HepG2 (cell line): ENCODE results near the gene ENDOG. TPM values are rescaled to one million over a fixed set of nuclear protein-coding genes. Genes with fewer than 3 reads are reported as not detected.
A peak's percentile ranks its signal among the peaks of the same experiment; 100 is the strongest.
"Not testable (repeated sequence)": the region's sequence is repeated elsewhere in the genome, so short reads cannot be mapped to it uniquely, and the experiment has no call there.

ENCODE experiments used
- ATAC-seq: fragments of 200-7000 bp; cut with Tn5 transposase; 3 replicates; pipeline ENCODE4 v1.9.1; 2020; ENCODE audit warnings: mild to moderate bottlenecking, moderate library complexity
- BruUV-seq: library from RNA; stranded (reverse); fragments of 400-500 nt; replicated peaks from 2 replicates; lab custom pipeline; 2021; lab: Mats Ljungman, UMichigan
- CTCF ChIA-PET: fragments of 300-600 bp; formaldehyde crosslinking; extraction: SDS; loops from one replicate; lab custom pipeline; 2021; ENCODE audit warnings: low total read pairs, inconsistent platforms, low intra/inter-chr PET ratio; lab: Yijun Ruan, JAX
- POLR2A ChIA-PET: fragments of 350-600 bp; sonication (Branson Sonifier 250); formaldehyde crosslinking; loops from one replicate; lab custom pipeline; 2020; ENCODE audit warnings: antibody characterized with exemption, inconsistent platforms; lab: Yijun Ruan, JAX
- DNase-seq: peaks from one replicate; pipeline ENCODE4 v3.0.0-alpha.2; 2015; ENCODE audit warnings: low spot score
- FAIRE-seq: peaks from 3 replicates; lab custom pipeline; 2011; peaks lifted over from hg19 to GRCh38; lab: Jason Lieb, UNC
- H2AFZ ChIP-seq: one replicate; pipeline ENCODE4 v1.6.1; 2011; ENCODE audit warnings: low read length, inconsistent platforms
- H3K27ac ChIP-seq: fragments of 300-600 bp; 3 replicates; pipeline ENCODE4 v1.8.0; 2011; ENCODE audit warnings: mixed run types, mild to moderate bottlenecking, mixed read lengths, low read length, inconsistent platforms; ENCODE audit not compliant: insufficient read depth; ENCODE audit errors: extremely low read length
- H3K27me3 ChIP-seq, 2 experiments: fragments of 200-600 bp in 1 of 2; 2 replicates in 1 of 2; 3 replicates in 1 of 2; pipeline versions ENCODE4 v1.6.0 to v1.8.0; 2011; ENCODE audit warnings: low read length in 2 of 2, mild to moderate bottlenecking in 2 of 2, moderate library complexity in 2 of 2, inconsistent platforms in 1 of 2; ENCODE audit not compliant: insufficient read depth in 2 of 2, control insufficient read depth in 1 of 2
- H3K36me3 ChIP-seq, 2 experiments: fragments of 200-600 bp in 1 of 2; replicated peaks in 1 of 2; 2 replicates in 1 of 2; 3 replicates in 1 of 2; pipeline versions ENCODE4 v1.5.1 to v1.8.0; 2011; ENCODE audit warnings: low read length in 2 of 2, inconsistent platforms in 1 of 2; ENCODE audit not compliant: insufficient read depth in 2 of 2, control insufficient read depth in 1 of 2
- H3K4me1 ChIP-seq: 2 replicates; pipeline ENCODE4 v1.5.1; 2012; ENCODE audit warnings: low read length, inconsistent platforms; ENCODE audit not compliant: insufficient read depth
- H3K4me2 ChIP-seq: 2 replicates; pipeline ENCODE4 v1.6.0; 2011; ENCODE audit warnings: low read depth, low read length, inconsistent platforms
- H3K4me3 ChIP-seq, 3 experiments: fragments of 200-600 bp in 1 of 3; sonication (generic), shearing (Covaris generic) in 1 of 3; replicated peaks in 1 of 3; 2 replicates each; pipeline ENCODE4 v1.5.1; 2011 to 2016; ENCODE audit warnings: low read length in 3 of 3, inconsistent platforms in 2 of 3, low read depth in 2 of 3, mild to moderate bottlenecking in 2 of 3, control low read depth in 1 of 3, mixed read lengths in 1 of 3; ENCODE audit not compliant: insufficient read depth in 1 of 3
- H3K79me2 ChIP-seq: one replicate; pipeline ENCODE4 v1.6.1; 2011; ENCODE audit warnings: low read length, inconsistent platforms; ENCODE audit not compliant: insufficient read depth
- H3K9ac ChIP-seq: 2 replicates; pipeline ENCODE4 v1.6.0; 2011; ENCODE audit warnings: mild to moderate bottlenecking, low read depth, low read length, inconsistent platforms; ENCODE audit not compliant: insufficient read depth
- H3K9me3 ChIP-seq: 2 replicates; pipeline ENCODE4 v1.5.1; 2012; ENCODE audit warnings: mild to moderate bottlenecking, low read length
- H4K20me1 ChIP-seq: 2 replicates; pipeline ENCODE4 v1.6.0; 2011; ENCODE audit warnings: inconsistent platforms, mild to moderate bottlenecking, low read length, moderate library complexity; ENCODE audit not compliant: insufficient read depth
- ZBTB4 ChIP-seq: sonication (generic); formaldehyde crosslinking; IDR thresholded peaks from 2 replicates; pipeline ENCODE4 v1.4.0; 2020; ENCODE audit warnings: missing genetic modification reagents, mild to moderate bottlenecking, borderline replicate concordance
- ZNF280B ChIP-seq: sonication (generic); formaldehyde crosslinking; IDR thresholded peaks from 2 replicates; pipeline ENCODE4 v1.5.0; 2020; ENCODE audit warnings: missing genetic modification reagents, mild to moderate bottlenecking, borderline replicate concordance
- WGBS: methylation state at CpG from one replicate; pipeline ENCODE4 v1.1.6; 2017; ENCODE audit warnings: low lambda C conversion rate; 5-methylcytosine and 5-hydroxymethylcytosine counted together
- in situ Hi-C: cut with HindIII; loops from 2 replicates; pipeline ENCODE4 v1.10.0; 2017; ENCODE audit warnings: low pct_unique_long_range_greater_than_20kb; ENCODE audit not compliant: extremely low pct_ligation_motif_present
- intact Hi-C: fragments of 100-400 bp; cut with micrococcal nuclease; formaldehyde crosslinking; loops from one replicate; pipeline ENCODE4 v1.10.0; 2022; ENCODE audit not compliant: unreplicated experiment
- polyA plus RNA-seq, 8 experiments: library from polyadenylated mRNA; depleted of rRNA in 3 of 8; stranded (reverse) in 7 of 8; unstranded in 1 of 8; fragments of >200 nt; fragmentation: Illumina TruSeq in 4 of 8; extraction: Trizol in 4 of 8; gene quantifications; 2 replicates each; pipeline versions ENCODE4 v1.2.1 to v1.2.3, GENCODE V29; 2011 to 2016; ENCODE audit warnings: low read depth in 4 of 8, missing spikeins in 1 of 8, mixed read lengths in 1 of 8; ENCODE audit not compliant: insufficient read depth in 1 of 8
- total RNA-seq, 5 experiments: library from RNA; depleted of rRNA; stranded (reverse); fragments of >200 nt; fragmentation: Illumina TruSeq; extraction: Trizol; gene quantifications; 2 replicates each; pipeline ENCODE4 v1.2.3, GENCODE V29; 2016; ENCODE audit warnings: low read depth in 1 of 5
- TF ChIP-seq, protein P1 (sequence below): sonication (generic); formaldehyde crosslinking; IDR thresholded peaks from 2 replicates; pipeline ENCODE4 v1.5.0; 2020; ENCODE audit warnings: missing genetic modification reagents
- TF ChIP-seq, protein P2 (sequence below): sonication (generic); formaldehyde crosslinking; IDR thresholded peaks from 2 replicates; pipeline ENCODE4 v1.9.0; 2022; ENCODE audit warnings: missing genetic modification reagents, mild to moderate bottlenecking, borderline replicate concordance

Gene ENDOG
- total and polyA plus RNA-seq, 2 of the 13 experiments (the other 11 are each of a cell fraction or from before 2014, with no cell fraction given), result 26.3 to 28.8 TPM

DNA sequence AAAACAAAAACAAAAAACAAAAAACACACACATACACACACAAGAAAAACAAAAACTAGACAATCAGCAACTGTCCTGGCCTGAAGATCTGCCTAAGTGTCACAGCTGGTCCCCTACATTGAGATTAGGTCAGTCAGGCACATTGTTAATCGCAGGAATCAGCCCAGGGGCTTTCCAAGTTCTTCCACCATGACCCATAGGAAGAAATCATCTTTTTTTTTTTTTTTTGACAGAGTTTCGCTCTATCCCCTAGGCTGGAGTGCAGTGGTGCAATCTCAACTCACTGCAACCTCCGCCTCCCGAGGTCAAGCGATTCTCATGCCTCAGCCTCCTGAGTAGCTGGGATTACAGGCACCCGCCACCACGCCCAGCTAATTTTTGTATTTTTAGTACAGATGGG, 24.9 kb downstream of the ENDOG start:
- peaks cover 10% of the 10 kb centered on the region; the same call in 1 of the 2 replicates for H4K20me1 ChIP-seq
- H3K79me2 ChIP-seq, result peaks cover 14% of the 10 kb centered on the region
- FAIRE-seq, H2AFZ ChIP-seq, H3K4me3 ChIP-seq, intact Hi-C loops, H3K27ac ChIP-seq, CTCF ChIA-PET, H3K27me3 ChIP-seq, DNase-seq, ATAC-seq, H3K9ac ChIP-seq, H3K4me2 ChIP-seq, H3K9me3 ChIP-seq, BruUV-seq, in situ Hi-C loops: not testable (repeated sequence)
- H3K4me1 ChIP-seq, result peaks cover 81% of the 10 kb centered on the region
- H3K36me3 ChIP-seq, result peaks cover 2 to 13% of the 10 kb centered on the region in 2 experiments
- 98% methylated on average over 7 of the region's 7 CpGs for WGBS
- POLR2A ChIA-PET, result interaction anchor here (1.6 kb wide), 1 partner anchor 14 kb away, joined by 5 read pairs; the partner anchor contains the start of gene SPOUT1

GRCh38 chr9:128845186-128845931, 27.1 kb downstream of the ENDOG start:
- intact Hi-C loops, result no loop called here
- TF ChIP-seq, protein P1, sequence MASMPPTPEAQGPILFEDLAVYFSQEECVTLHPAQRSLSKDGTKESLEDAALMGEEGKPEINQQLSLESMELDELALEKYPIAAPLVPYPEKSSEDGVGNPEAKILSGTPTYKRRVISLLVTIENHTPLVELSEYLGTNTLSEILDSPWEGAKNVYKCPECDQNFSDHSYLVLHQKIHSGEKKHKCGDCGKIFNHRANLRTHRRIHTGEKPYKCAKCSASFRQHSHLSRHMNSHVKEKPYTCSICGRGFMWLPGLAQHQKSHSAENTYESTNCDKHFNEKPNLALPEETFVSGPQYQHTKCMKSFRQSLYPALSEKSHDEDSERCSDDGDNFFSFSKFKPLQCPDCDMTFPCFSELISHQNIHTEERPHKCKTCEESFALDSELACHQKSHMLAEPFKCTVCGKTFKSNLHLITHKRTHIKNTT (CRISPR knock-in tag), result no peak
- TF ChIP-seq ZNF280B (CRISPR knock-in tag), result peak; percentile 41; the same call in 1 of the 2 replicates
- TF ChIP-seq ZBTB4, result 0 out of 2 replicates have a peak, but pooled peaks have one; percentile 58
- TF ChIP-seq, protein P2, sequence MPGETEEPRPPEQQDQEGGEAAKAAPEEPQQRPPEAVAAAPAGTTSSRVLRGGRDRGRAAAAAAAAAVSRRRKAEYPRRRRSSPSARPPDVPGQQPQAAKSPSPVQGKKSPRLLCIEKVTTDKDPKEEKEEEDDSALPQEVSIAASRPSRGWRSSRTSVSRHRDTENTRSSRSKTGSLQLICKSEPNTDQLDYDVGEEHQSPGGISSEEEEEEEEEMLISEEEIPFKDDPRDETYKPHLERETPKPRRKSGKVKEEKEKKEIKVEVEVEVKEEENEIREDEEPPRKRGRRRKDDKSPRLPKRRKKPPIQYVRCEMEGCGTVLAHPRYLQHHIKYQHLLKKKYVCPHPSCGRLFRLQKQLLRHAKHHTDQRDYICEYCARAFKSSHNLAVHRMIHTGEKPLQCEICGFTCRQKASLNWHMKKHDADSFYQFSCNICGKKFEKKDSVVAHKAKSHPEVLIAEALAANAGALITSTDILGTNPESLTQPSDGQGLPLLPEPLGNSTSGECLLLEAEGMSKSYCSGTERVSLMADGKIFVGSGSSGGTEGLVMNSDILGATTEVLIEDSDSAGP (CRISPR knock-in tag), result peak; percentile 41; the same call in 1 of the 2 replicates

More at GRCh38 chr9:128845186-128845931, 27.1 kb downstream of the ENDOG start:
- peak; percentile 50 for DNase-seq
- ChIA-PET CTCF (no interaction called here), POLR2A (interaction anchor here (0.7 to 2.5 kb wide), 4 partner anchors 16 to 30 kb away, joined by 3 to 12 read pairs (median 9); partner anchors contain the start of genes ENDOG and SPOUT1)
- H3K79me2 ChIP-seq, result peaks cover 19% of the 10 kb centered on the region
- H4K20me1 ChIP-seq, result peaks cover 10% of the 10 kb centered on the region; the same call in 1 of the 2 replicates
- ATAC-seq, result peak; percentile 87
- BruUV-seq, result no TSS peak
- peaks cover 66% of the 10 kb centered on the region for H3K4me1 ChIP-seq
- FAIRE-seq, result peak; percentile 69
- in situ Hi-C loops, result no loop called here
- no peak overlapping the region; a peak in 1 of 6 replicates for H3K4me3 ChIP-seq
- WGBS, result 58% methylated on average over 11 of the region's 13 CpGs
- H3K9ac ChIP-seq, result 0 out of 2 replicates have a peak overlapping the region, but pooled peaks have one; percentile 6
- peak overlapping the region; percentile 40 for H3K4me2 ChIP-seq
- H2AFZ ChIP-seq, result no peak overlapping the region
- H3K27me3 ChIP-seq, result no peaks in the 10 kb centered on the region
- peak overlapping the region; percentile 55 for H3K27ac ChIP-seq
- peaks cover 0 to 13% of the 10 kb centered on the region in 2 experiments for H3K36me3 ChIP-seq
- no peaks in the 10 kb centered on the region for H3K9me3 ChIP-seq
